HepG2 (cell line): ENCODE measurements around the gene RELL2. TPM values are rescaled to one million over a fixed set of nuclear protein-coding genes. Genes with fewer than 3 reads are reported as not detected.

Source experiments
- AKAP8 ChIP-seq: sonication (generic); formaldehyde crosslinking; IDR thresholded peaks from 2 replicates; pipeline ENCODE4 v1.5.1; 2020; ENCODE audit warnings: mild to moderate bottlenecking, missing genetic modification reagents
- DNMT3B ChIP-seq: conservative IDR thresholded peaks from 2 replicates; pipeline ENCODE4 v1.6.1; 2016; ENCODE audit warnings: missing biosample characterization, control low read depth
- FOXP1 ChIP-seq, 2 experiments: fragments of 450-650 bp in 1 of 2; IDR thresholded peaks; 2 replicates each; pipeline ENCODE4 v1.6.1; 2017 to 2018; ENCODE audit warnings: antibody characterized with exemption in 1 of 2
- GMEB2 ChIP-seq: IDR thresholded peaks from 2 replicates; pipeline ENCODE4 v1.6.1; 2016; ENCODE audit warnings: missing biosample characterization, missing genetic modification reagents, low read depth
- HDAC2 ChIP-seq: sonication (generic); formaldehyde crosslinking; IDR thresholded peaks from 2 replicates; pipeline ENCODE4 v1.4.0; 2020; ENCODE audit warnings: missing genetic modification reagents
- HDAC6 ChIP-seq: fragments of 200-600 bp; sonication (generic); IDR thresholded peaks from 2 replicates; pipeline ENCODE4 v1.7.0; 2017; ENCODE audit warnings: mild to moderate bottlenecking, antibody characterized with exemption, low read length, low read depth
- HOXD1 ChIP-seq: sonication (generic); formaldehyde crosslinking; IDR thresholded peaks from 2 replicates; pipeline ENCODE4 v1.5.0; 2020; ENCODE audit warnings: missing genetic modification reagents
- NAIF1 ChIP-seq: sonication (generic); formaldehyde crosslinking; IDR thresholded peaks from 2 replicates; pipeline ENCODE4 v1.5.0; 2020; ENCODE audit warnings: mild to moderate bottlenecking, missing genetic modification reagents, borderline replicate concordance
- POLR2A ChIP-seq, 2 experiments: IDR thresholded peaks; 2 replicates each; pipeline ENCODE4 v1.6.1; 2011; ENCODE audit warnings: low read depth in 2 of 2, low read length in 2 of 2, mild to moderate bottlenecking in 1 of 2, moderate library complexity in 1 of 2; ENCODE audit not compliant: insufficient read depth in 1 of 2
- PREB ChIP-seq: sonication (generic); formaldehyde crosslinking; IDR thresholded peaks from 2 replicates; pipeline ENCODE4 v1.4.0; 2020; ENCODE audit warnings: missing genetic modification reagents
- REL ChIP-seq: sonication (generic); formaldehyde crosslinking; conservative IDR thresholded peaks from 2 replicates; pipeline ENCODE4 v1.8.0; 2022; ENCODE audit warnings: mild to moderate bottlenecking, missing genetic modification reagents, moderate library complexity
- SNAPC5 ChIP-seq: sonication (generic); formaldehyde crosslinking; IDR thresholded peaks from 2 replicates; pipeline ENCODE4 v1.8.1; 2023; ENCODE audit warnings: mild to moderate bottlenecking, missing genetic modification reagents, borderline replicate concordance
- SRY ChIP-seq: sonication (generic); formaldehyde crosslinking; IDR thresholded peaks from 2 replicates; pipeline ENCODE4 v1.8.0; 2022; ENCODE audit warnings: mild to moderate bottlenecking, missing genetic modification reagents
- SYNCRIP ChIP-seq: fragments of 200-400 bp; formaldehyde crosslinking; IDR thresholded peaks from 2 replicates; pipeline ENCODE4 v1.6.1; 2018; ENCODE audit warnings: mild to moderate bottlenecking, low read depth, low read length; ENCODE audit not compliant: insufficient read depth
- ZKSCAN8 ChIP-seq: IDR thresholded peaks from 2 replicates; pipeline ENCODE4 v1.6.1; 2016; ENCODE audit warnings: borderline replicate concordance, missing genetic modification reagents, missing compliant biosample characterization
- ZNF260 ChIP-seq: sonication (generic); formaldehyde crosslinking; IDR thresholded peaks from 2 replicates; pipeline ENCODE4 v1.4.0; 2020; ENCODE audit warnings: missing genetic modification reagents, low read depth, mild to moderate bottlenecking, borderline replicate concordance
- ZNF367 ChIP-seq: sonication (generic); formaldehyde crosslinking; IDR thresholded peaks from 2 replicates; pipeline ENCODE4 v1.4.0; 2020; ENCODE audit warnings: missing genetic modification reagents, borderline replicate concordance
- ZNF44 ChIP-seq: sonication (generic); formaldehyde crosslinking; IDR thresholded peaks from 2 replicates; pipeline ENCODE4 v1.5.1; 2020; ENCODE audit warnings: mild to moderate bottlenecking, missing genetic modification reagents
- ZNF569 ChIP-seq: sonication (generic); formaldehyde crosslinking; IDR thresholded peaks from 2 replicates; pipeline ENCODE4 v1.5.0; 2020; ENCODE audit warnings: mild to moderate bottlenecking, missing genetic modification reagents, moderate library complexity, borderline replicate concordance
- ZNF646 ChIP-seq: sonication (generic); formaldehyde crosslinking; IDR thresholded peaks from 2 replicates; pipeline ENCODE4 v1.9.0; 2021; ENCODE audit warnings: mild to moderate bottlenecking, missing genetic modification reagents
- ZNF761 ChIP-seq: sonication (generic); formaldehyde crosslinking; conservative IDR thresholded peaks from 2 replicates; pipeline ENCODE4 v1.4.0; 2020; ENCODE audit warnings: mild to moderate bottlenecking, missing genetic modification reagents
- ZNF891 ChIP-seq: sonication (generic); formaldehyde crosslinking; IDR thresholded peaks from 2 replicates; pipeline ENCODE4 v1.5.0; 2020; ENCODE audit warnings: mild to moderate bottlenecking, missing genetic modification reagents
- polyA plus RNA-seq, 8 experiments: library from polyadenylated mRNA; depleted of rRNA in 3 of 8; stranded (reverse) in 7 of 8; unstranded in 1 of 8; fragments of >200 nt; fragmentation: Illumina TruSeq in 4 of 8; extraction: Trizol in 4 of 8; gene quantifications; 2 replicates each; pipeline versions ENCODE4 v1.2.1 to v1.2.3, GENCODE V29; 2011 to 2016; ENCODE audit warnings: low read depth in 4 of 8, missing spikeins in 1 of 8, mixed read lengths in 1 of 8; ENCODE audit not compliant: insufficient read depth in 1 of 8
- total RNA-seq, 5 experiments: library from RNA; depleted of rRNA; stranded (reverse); fragments of >200 nt; fragmentation: Illumina TruSeq; extraction: Trizol; gene quantifications; 2 replicates each; pipeline ENCODE4 v1.2.3, GENCODE V29; 2016; ENCODE audit warnings: low read depth in 1 of 5

RELL2 gene
- total and polyA plus RNA-seq, 2 of the 13 experiments (the other 11 are each of a cell fraction or from before 2014, with no cell fraction given) = 6.4 to 8.3 TPM

GRCh38 chr5:141636413-141637122 lies at the start of gene RELL2, which contains the start of gene HDAC3 (continued):
- TF ChIP-seq SYNCRIP (no peak), REL (CRISPR knock-in tag) (no peak), SRY (CRISPR knock-in tag) (no peak; the same call in 1 of the 2 replicates), HOXD1 (CRISPR knock-in tag) (no peak), GMEB2 (CRISPR knock-in tag) (peak; percentile 88), ZNF367 (no peak), PREB (CRISPR knock-in tag) (no peak), NAIF1 (CRISPR knock-in tag) (no peak), ZNF569 (CRISPR knock-in tag) (no peak), ZNF646 (CRISPR knock-in tag) (no peak), AKAP8 (CRISPR knock-in tag) (no peak), ZNF44 (CRISPR knock-in tag) (no peak), HDAC2 (CRISPR knock-in tag) (0 out of 2 replicates have a peak, but pooled peaks have one; percentile 19), SNAPC5 (CRISPR knock-in tag) (no peak), ZNF761 (no peak), ZNF260 (CRISPR knock-in tag) (no peak), DNMT3B (CRISPR knock-in tag) (no peak), ZKSCAN8 (no peak), ZNF891 (CRISPR knock-in tag) (no peak), HDAC6 (no peak), FOXP1 (IDR thresholded peaks at IDR 0.05) (no peak), FOXP1 (CRISPR knock-in tag; IDR thresholded peaks at IDR 0.05) (no peak), POLR2A (IDR thresholded peaks at IDR 0.05; ENCODE audit: insufficient read depth in 1 of 2, low read depth in 2 of 2, low read length in 2 of 2) (peak; percentile 67 to 90)
